Measurements from ENCODE around the gene MAGEB17. TPM values are rescaled to one million over a fixed set of nuclear protein-coding genes. Genes with fewer than 3 reads are reported as not detected.
A peak's percentile ranks its signal among the peaks of the same experiment; 100 is the strongest.
"Not testable (repeated sequence)": the region's sequence is repeated elsewhere in the genome, so short reads cannot be mapped to it uniquely, and the experiment has no call there.

The MAGEB17 gene
- total and polyA plus RNA-seq, 2 donors (not counting 1 experiment from before 2014, with no cell fraction given): 0.10 TPM; not detected in 1

DNA sequence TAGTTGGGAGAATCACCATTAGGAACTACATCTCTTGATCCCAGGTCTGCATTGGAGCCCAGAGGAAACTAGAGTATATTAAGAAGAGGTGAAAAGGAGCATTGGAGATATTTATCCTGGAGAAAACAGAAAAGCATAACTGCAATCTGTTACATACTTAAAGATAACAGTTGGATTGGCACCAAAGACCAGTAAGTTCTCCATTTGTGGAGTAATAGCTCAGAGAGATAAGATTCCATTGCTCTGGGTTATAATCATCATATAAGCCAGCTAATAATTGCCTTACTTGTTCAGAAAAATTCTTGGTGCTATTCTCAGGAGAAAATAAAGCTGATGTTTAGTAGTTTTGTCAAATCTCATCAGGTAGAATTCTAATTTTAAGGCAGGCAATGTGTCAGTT, 23.3 kb upstream of the MAGEB17 start:
- Histone ChIP-seq H4K20me1 (ENCODE audit: control insufficient read depth, extremely low read depth, insufficient read depth, low read length) (no peaks in the 10 kb centered on the region), H3K4me2 (ENCODE audit: extremely low read depth, insufficient read depth, low read length) (no peak overlapping the region), H3K9ac (ENCODE audit: insufficient read depth, low read length) (no peak overlapping the region), H3K79me2 (ENCODE audit: control insufficient read depth, insufficient read depth, low read length) (no peaks in the 10 kb centered on the region), H3K36me3 (ENCODE audit: control insufficient read depth, insufficient read depth, low read length) (no peaks in the 10 kb centered on the region), H3K27ac (ENCODE audit: insufficient read depth, low read length) (no peak overlapping the region), H3K4me3 (replicated peaks in 1 of 4; ENCODE audit: control extremely low read depth in 1 of 4, insufficient read depth in 1 of 4, low read depth in 3 of 4, low read length in 4 of 4) (no peak overlapping the region), H3K9me3 (ENCODE audit: control insufficient read depth, insufficient read depth, low read depth, low read length) (no peaks in the 10 kb centered on the region), H3K27me3 (ENCODE audit: control insufficient read depth, insufficient read depth, low read length) (no peaks in the 10 kb centered on the region), H2AFZ (ENCODE audit: low read length) (no peak overlapping the region), H3K4me1 (ENCODE audit: control insufficient read depth, extremely low read depth, insufficient read depth, low read length) (peaks cover 2% of the 10 kb centered on the region)
- TF ChIP-seq, protein P1, sequence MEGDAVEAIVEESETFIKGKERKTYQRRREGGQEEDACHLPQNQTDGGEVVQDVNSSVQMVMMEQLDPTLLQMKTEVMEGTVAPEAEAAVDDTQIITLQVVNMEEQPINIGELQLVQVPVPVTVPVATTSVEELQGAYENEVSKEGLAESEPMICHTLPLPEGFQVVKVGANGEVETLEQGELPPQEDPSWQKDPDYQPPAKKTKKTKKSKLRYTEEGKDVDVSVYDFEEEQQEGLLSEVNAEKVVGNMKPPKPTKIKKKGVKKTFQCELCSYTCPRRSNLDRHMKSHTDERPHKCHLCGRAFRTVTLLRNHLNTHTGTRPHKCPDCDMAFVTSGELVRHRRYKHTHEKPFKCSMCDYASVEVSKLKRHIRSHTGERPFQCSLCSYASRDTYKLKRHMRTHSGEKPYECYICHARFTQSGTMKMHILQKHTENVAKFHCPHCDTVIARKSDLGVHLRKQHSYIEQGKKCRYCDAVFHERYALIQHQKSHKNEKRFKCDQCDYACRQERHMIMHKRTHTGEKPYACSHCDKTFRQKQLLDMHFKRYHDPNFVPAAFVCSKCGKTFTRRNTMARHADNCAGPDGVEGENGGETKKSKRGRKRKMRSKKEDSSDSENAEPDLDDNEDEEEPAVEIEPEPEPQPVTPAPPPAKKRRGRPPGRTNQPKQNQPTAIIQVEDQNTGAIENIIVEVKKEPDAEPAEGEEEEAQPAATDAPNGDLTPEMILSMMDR (conservative IDR thresholded peaks at IDR 0.05 in 1 of 2, IDR thresholded peaks at IDR 0.05 in 1 of 2; ENCODE audit: low read depth in 1 of 2, low read length in 2 of 2): no peak
- no peak for TF ChIP-seq EZH2 (IDR thresholded peaks at IDR 0.05; ENCODE audit: low read length, missing control alignments)
- DNase-seq (ENCODE audit: low read depth in 2 of 2): peak in 1 of 2 donors; percentile 27

DNA sequence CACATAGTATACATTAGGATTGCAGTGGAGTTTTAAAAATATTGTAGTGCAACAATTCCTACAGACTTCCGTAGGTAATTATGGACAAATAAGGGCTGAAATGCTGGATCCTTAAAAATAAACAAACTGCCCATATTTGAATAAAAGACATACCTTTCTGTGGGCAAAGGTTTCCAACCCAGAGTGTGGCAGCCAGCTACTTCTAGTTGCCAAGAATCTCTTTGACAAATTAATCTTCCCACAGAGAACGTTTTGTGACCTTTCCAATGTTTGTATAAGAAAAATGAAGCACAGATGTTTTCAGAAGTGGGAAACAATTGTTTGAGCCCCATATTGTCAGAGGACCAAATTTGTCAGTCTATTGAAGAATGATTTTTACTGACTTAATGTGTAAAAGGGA, 22.9 kb upstream of the MAGEB17 start:
- no peaks in the 10 kb centered on the region for H3K36me3 ChIP-seq (ENCODE audit: control insufficient read depth, insufficient read depth, low read length)
- H2AFZ ChIP-seq (ENCODE audit: low read length): no peak overlapping the region
- H3K4me3 ChIP-seq (replicated peaks in 1 of 4; ENCODE audit: control extremely low read depth in 1 of 4, insufficient read depth in 1 of 4, low read depth in 3 of 4, low read length in 4 of 4): no peak overlapping the region
- H3K4me2 ChIP-seq (ENCODE audit: extremely low read depth, insufficient read depth, low read length): no peak overlapping the region
- no peaks in the 10 kb centered on the region for H3K9me3 ChIP-seq (ENCODE audit: control insufficient read depth, insufficient read depth, low read depth, low read length)
- TF ChIP-seq, protein P1 (conservative IDR thresholded peaks at IDR 0.05 in 1 of 2, IDR thresholded peaks at IDR 0.05 in 1 of 2; ENCODE audit: low read depth in 1 of 2, low read length in 2 of 2): no peak
- no peak for TF ChIP-seq EZH2 (IDR thresholded peaks at IDR 0.05; ENCODE audit: low read length, missing control alignments)
- no peaks in the 10 kb centered on the region for H4K20me1 ChIP-seq (ENCODE audit: control insufficient read depth, extremely low read depth, insufficient read depth, low read length)
- H3K4me1 ChIP-seq (ENCODE audit: control insufficient read depth, extremely low read depth, insufficient read depth, low read length): peaks cover 2% of the 10 kb centered on the region
- no peak overlapping the region for H3K9ac ChIP-seq (ENCODE audit: insufficient read depth, low read length)
- H3K27me3 ChIP-seq (ENCODE audit: control insufficient read depth, insufficient read depth, low read length): no peaks in the 10 kb centered on the region
- no peak overlapping the region for H3K27ac ChIP-seq (ENCODE audit: insufficient read depth, low read length)
- no peaks in the 10 kb centered on the region for H3K79me2 ChIP-seq (ENCODE audit: control insufficient read depth, insufficient read depth, low read length)
- peak in 1 of 2 donors; percentile 38 for DNase-seq (ENCODE audit: low read depth in 2 of 2)

DNA sequence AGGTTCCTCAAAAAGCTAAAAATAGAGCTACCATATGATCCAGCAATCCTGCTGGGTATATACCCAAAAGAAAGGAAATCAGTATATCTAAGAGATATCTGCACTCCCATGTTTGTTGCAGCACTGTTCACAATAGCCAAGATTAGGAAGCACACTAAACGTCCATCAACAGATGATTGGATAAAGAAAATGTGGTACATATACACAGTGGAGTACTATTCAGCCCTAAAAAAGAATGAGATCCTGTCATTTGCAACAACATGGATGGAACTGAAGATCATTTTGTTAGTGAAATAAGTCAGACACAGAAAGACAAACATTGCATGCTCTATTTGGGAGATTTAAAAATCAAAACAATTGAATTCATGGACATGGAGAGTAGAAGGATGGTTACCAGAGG, 22.2 kb upstream of the MAGEB17 start:
- H3K4me3 ChIP-seq (replicated peaks in 1 of 4; ENCODE audit: control extremely low read depth in 1 of 4, insufficient read depth in 1 of 4, low read depth in 3 of 4, low read length in 4 of 4); DNase-seq (ENCODE audit: low read depth in 2 of 2): not testable (repeated sequence)

More for the DNA sequence above, 22.2 kb upstream of the MAGEB17 start:
- H3K9me3 ChIP-seq (ENCODE audit: control insufficient read depth, insufficient read depth, low read depth, low read length); H3K79me2 ChIP-seq (ENCODE audit: control insufficient read depth, insufficient read depth, low read length); H3K36me3 ChIP-seq (ENCODE audit: control insufficient read depth, insufficient read depth, low read length); H3K27me3 ChIP-seq (ENCODE audit: control insufficient read depth, insufficient read depth, low read length); H3K4me1 ChIP-seq (ENCODE audit: control insufficient read depth, extremely low read depth, insufficient read depth, low read length); H2AFZ ChIP-seq (ENCODE audit: low read length); H3K4me2 ChIP-seq (ENCODE audit: extremely low read depth, insufficient read depth, low read length); H4K20me1 ChIP-seq (ENCODE audit: control insufficient read depth, extremely low read depth, insufficient read depth, low read length); H3K9ac ChIP-seq (ENCODE audit: insufficient read depth, low read length); H3K27ac ChIP-seq (ENCODE audit: insufficient read depth, low read length): not testable (repeated sequence)
